ENCODE data around the gene MEDAG. TPM values are rescaled to one million over a fixed set of nuclear protein-coding genes. Genes with fewer than 3 reads are reported as not detected.

The MEDAG gene
- total RNA-seq (not detected), polyA plus RNA-seq (under 1 TPM in 1 of 2 donors, not detected in 1; 0.29 TPM)

DNA sequence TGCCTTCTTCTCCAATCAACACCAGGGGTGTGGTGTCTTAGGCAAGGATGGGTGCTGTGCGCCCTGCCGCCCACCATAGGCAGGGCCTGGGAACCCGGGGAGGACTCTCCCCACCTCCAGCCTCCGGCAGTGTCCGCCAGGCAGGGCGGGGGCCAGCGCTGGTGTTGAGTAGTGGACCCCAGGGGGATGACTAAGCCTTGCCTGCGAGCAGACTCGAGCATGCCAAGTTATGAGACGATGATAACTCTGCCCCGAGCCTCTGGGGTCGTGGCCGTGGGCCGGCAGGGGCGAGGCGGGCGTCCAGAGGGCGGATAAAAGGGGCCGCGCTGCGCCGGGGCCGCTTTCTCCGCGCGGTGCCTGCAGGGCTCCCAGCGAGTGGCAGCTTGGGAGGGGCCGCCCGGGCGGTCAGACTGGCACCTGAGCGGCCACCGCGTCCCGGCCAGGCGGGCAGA is at the start of gene MEDAG:
TSS of gene MEDAG (plus strand) at position 340 of the 452 bp plus-strand sequence. CDS start 245 bp downstream, outside the sequence.
- peaks cover 52 to 53% of the 10 kb centered on the region in 2 donors for H3K27me3 Mint-ChIP-seq
- H3K4me3 Mint-ChIP-seq: peak within 1 kb of the TSS in 4 of 8 donors; percentile 9 to 22 (median 16)
- H3K4me1 Mint-ChIP-seq: peaks cover 4 to 17% (median 13%) of the 10 kb centered on the region in 4 donors
- ChIA-PET CTCF (ENCODE audit: partially characterized antibody) (no interaction called here), POLR2A (ENCODE audit: partially characterized antibody) (no interaction called here)
- Histone ChIP-seq H3K27ac (ENCODE audit: low read depth, low read length) (no peak within 1 kb of the TSS), H3K27me3 (ENCODE audit: insufficient read depth, low read length) (peaks cover 9% of the 10 kb centered on the region), H3K36me3 (ENCODE audit: insufficient read depth, low read length) (no peaks in the 10 kb centered on the region), H3K4me1 (ENCODE audit: insufficient read depth, low read length) (peaks cover 6% of the 10 kb centered on the region), H3K9me3 (ENCODE audit: control insufficient read depth in 1 of 2, low read length in 2 of 2) (no peaks in the 10 kb centered on the region), H3K4me3 (ENCODE audit: low read length in 2 of 2) (no peak within 1 kb of the TSS)
- peaks cover 0 to 5% (median 0%) of the 10 kb centered on the region in 8 donors for H3K9me3 Mint-ChIP-seq
- H3K27ac Mint-ChIP-seq: no peak within 1 kb of the TSS
- no peak for DNase-seq
- intact Hi-C loops (cut with micrococcal nuclease): no loop called here
- no peaks in the 10 kb centered on the region for H3K36me3 Mint-ChIP-seq

DNA sequence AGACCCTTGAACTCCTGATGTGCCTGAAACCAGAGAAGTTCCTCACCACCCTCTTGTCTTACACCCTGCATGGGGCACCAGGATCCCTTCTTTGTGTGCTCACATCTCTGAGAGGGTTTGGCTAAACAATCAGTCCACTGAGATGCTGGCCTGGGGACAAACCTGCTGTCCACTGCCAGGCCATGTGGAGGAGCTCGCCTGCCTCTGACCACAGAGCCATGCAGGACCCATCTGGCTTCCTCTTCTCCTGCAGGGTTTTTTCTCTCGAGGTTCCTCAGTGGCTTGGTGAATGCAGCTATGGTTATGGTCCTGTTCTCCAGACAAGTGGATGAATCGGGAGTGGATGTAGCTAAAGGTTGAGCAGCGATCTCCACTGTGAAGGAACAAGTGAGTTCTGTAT is 49.1 kb upstream of the MEDAG start:
- DNase-seq: no peak
- intact Hi-C loops (cut with micrococcal nuclease): no loop called here
- Mint-ChIP-seq H3K27ac (no peak overlapping the region), H3K27me3 (peaks cover 0 to 2% of the 10 kb centered on the region in 2 donors), H3K9me3 (peaks cover 0 to 2% (median 0%) of the 10 kb centered on the region in 8 donors), H3K36me3 (no peaks in the 10 kb centered on the region), H3K4me3 (no peak overlapping the region), H3K4me1 (no peaks in the 10 kb centered on the region)
- no peak overlapping the region for H3K4me3 ChIP-seq (ENCODE audit: low read length in 2 of 2)
- H3K9me3 ChIP-seq (ENCODE audit: control insufficient read depth in 1 of 2, low read length in 2 of 2): no peaks in the 10 kb centered on the region
- POLR2A ChIA-PET (ENCODE audit: partially characterized antibody): no interaction called here
- CTCF ChIA-PET (ENCODE audit: partially characterized antibody): interaction anchor here (0.8 to 7.8 kb wide), 2 partner anchors 10 to 187 kb away, joined by 3 to 70 read pairs; no protein-coding TSS in a partner anchor
- H3K4me1 ChIP-seq (ENCODE audit: insufficient read depth, low read length): no peaks in the 10 kb centered on the region
- H3K36me3 ChIP-seq (ENCODE audit: insufficient read depth, low read length): no peaks in the 10 kb centered on the region
- H3K27ac ChIP-seq (ENCODE audit: low read depth, low read length): no peak overlapping the region
- no peaks in the 10 kb centered on the region for H3K27me3 ChIP-seq (ENCODE audit: insufficient read depth, low read length)

DNA sequence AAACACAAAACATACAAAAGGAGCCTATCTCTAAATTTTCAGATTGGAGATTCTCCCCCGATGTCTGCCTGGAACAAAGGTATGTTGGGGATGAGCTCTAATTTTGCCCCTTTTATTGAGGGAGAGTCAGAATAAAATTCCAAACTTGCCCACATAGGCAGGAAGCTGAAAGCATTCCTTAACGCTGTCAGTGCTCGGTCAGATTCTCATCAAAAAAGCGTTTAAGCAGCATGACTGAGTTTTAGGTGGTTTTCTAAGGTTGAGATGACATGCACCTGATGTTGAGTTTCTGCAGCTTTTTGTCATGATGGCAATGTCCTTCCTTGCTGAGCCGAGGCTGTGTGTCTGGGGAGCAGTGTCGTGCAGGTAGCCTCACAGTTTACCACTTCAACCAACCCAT is 48.4 kb upstream of the MEDAG start:
- H3K27ac ChIP-seq (ENCODE audit: low read depth, low read length): no peak overlapping the region
- H3K36me3 Mint-ChIP-seq: no peaks in the 10 kb centered on the region
- H3K4me1 Mint-ChIP-seq: no peaks in the 10 kb centered on the region
- CTCF ChIA-PET (ENCODE audit: partially characterized antibody): interaction anchor here (0.7 to 7.8 kb wide), 3 partner anchors 10 to 725 kb away, joined by 3 to 70 read pairs (median 3); no protein-coding TSS in a partner anchor
- H3K4me1 ChIP-seq (ENCODE audit: insufficient read depth, low read length): no peaks in the 10 kb centered on the region
- no peak overlapping the region for H3K4me3 Mint-ChIP-seq
- intact Hi-C loops (cut with micrococcal nuclease): no loop called here
- no peak overlapping the region for H3K4me3 ChIP-seq (ENCODE audit: low read length in 2 of 2)
- H3K9me3 ChIP-seq (ENCODE audit: control insufficient read depth in 1 of 2, low read length in 2 of 2): no peaks in the 10 kb centered on the region
- H3K9me3 Mint-ChIP-seq: peaks cover 0 to 2% (median 0%) of the 10 kb centered on the region in 8 donors
- no peak overlapping the region for H3K27ac Mint-ChIP-seq
- no peaks in the 10 kb centered on the region for H3K27me3 ChIP-seq (ENCODE audit: insufficient read depth, low read length)
- POLR2A ChIA-PET (ENCODE audit: partially characterized antibody): no interaction called here
- no peak for DNase-seq
- H3K27me3 Mint-ChIP-seq: no peaks in the 10 kb centered on the region
- H3K36me3 ChIP-seq (ENCODE audit: insufficient read depth, low read length): no peaks in the 10 kb centered on the region

DNA sequence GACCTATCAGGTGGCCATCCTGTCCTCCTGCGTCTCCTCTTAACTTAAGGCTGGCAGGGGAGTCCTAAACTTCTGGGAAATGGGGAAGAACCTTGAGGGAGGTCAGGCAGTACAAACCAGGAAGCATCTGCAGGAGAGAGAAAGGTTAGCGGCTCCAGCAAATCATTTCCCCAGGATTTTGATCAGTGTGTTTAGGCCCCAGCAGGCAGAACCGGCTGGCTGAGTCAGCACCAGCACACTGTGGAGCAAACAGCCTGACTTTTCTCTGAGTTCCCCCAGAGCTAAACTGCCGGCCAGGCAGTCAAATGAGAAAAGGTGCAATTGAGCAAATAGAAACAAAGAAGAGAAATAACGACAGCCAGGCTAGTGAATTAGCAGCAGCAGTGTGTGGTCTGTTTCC is 46.7 kb upstream of the MEDAG start:
- Histone ChIP-seq H3K27ac (ENCODE audit: low read depth, low read length) (no peak overlapping the region), H3K36me3 (ENCODE audit: insufficient read depth, low read length) (no peaks in the 10 kb centered on the region), H3K9me3 (ENCODE audit: control insufficient read depth in 1 of 2, low read length in 2 of 2) (no peaks in the 10 kb centered on the region), H3K4me1 (ENCODE audit: insufficient read depth, low read length) (no peaks in the 10 kb centered on the region), H3K4me3 (ENCODE audit: low read length in 2 of 2) (no peak overlapping the region), H3K27me3 (ENCODE audit: insufficient read depth, low read length) (no peaks in the 10 kb centered on the region)
- Mint-ChIP-seq H3K27ac (peak overlapping the region in 1 of 7 donors; percentile 55), H3K36me3 (no peaks in the 10 kb centered on the region), H3K9me3 (peaks cover 0 to 2% (median 0%) of the 10 kb centered on the region in 8 donors), H3K4me3 (no peak overlapping the region), H3K4me1 (no peaks in the 10 kb centered on the region), H3K27me3 (peaks cover 0 to 4% of the 10 kb centered on the region in 2 donors)
- ChIA-PET POLR2A (ENCODE audit: partially characterized antibody) (no interaction called here), CTCF (ENCODE audit: partially characterized antibody) (interaction anchor here (7.8 kb wide), 1 partner anchor 8 kb away, joined by 70 read pairs; no protein-coding TSS in a partner anchor)
- DNase-seq: no peak
- intact Hi-C loops (cut with micrococcal nuclease): no loop called here

DNA sequence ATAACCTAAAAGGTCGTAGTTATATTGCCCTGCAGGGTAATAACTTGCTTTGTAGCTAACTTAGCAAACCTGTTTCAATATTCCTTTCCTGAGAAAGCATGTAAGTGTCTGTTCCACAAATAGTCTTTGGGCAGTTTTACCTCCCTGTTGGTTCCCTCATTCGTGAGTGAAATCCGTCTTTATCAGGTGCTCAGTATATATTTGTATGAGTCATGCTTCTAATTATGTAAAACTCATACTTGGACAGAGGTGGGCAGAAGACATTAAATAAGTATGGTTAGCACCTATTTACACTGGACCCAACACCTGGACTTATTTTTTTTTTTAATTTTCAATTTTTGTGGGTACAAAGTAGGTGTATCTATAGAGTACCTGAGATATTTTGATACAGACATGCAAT is 44.9 kb upstream of the MEDAG start:
- Histone ChIP-seq H3K27me3 (ENCODE audit: insufficient read depth, low read length) (no peaks in the 10 kb centered on the region), H3K4me3 (ENCODE audit: low read length in 2 of 2) (no peak overlapping the region), H3K36me3 (ENCODE audit: insufficient read depth, low read length) (no peaks in the 10 kb centered on the region), H3K9me3 (ENCODE audit: control insufficient read depth in 1 of 2, low read length in 2 of 2) (no peaks in the 10 kb centered on the region), H3K4me1 (ENCODE audit: insufficient read depth, low read length) (no peaks in the 10 kb centered on the region), H3K27ac (ENCODE audit: low read depth, low read length) (no peak overlapping the region)
- no peak for DNase-seq
- H3K27me3 Mint-ChIP-seq: peaks cover 4 to 7% of the 10 kb centered on the region in 2 donors
- H3K4me3 Mint-ChIP-seq: no peak overlapping the region
- CTCF ChIA-PET (ENCODE audit: partially characterized antibody): no interaction called here
- no peaks in the 10 kb centered on the region for H3K36me3 Mint-ChIP-seq
- intact Hi-C loops (cut with micrococcal nuclease): no loop called here
- no peak overlapping the region for H3K27ac Mint-ChIP-seq
- H3K4me1 Mint-ChIP-seq: peaks cover 0 to 6% (median 4%) of the 10 kb centered on the region in 4 donors
- H3K9me3 Mint-ChIP-seq: peaks cover 0 to 2% (median 0%) of the 10 kb centered on the region in 8 donors
- POLR2A ChIA-PET (ENCODE audit: partially characterized antibody): no interaction called here

DNA sequence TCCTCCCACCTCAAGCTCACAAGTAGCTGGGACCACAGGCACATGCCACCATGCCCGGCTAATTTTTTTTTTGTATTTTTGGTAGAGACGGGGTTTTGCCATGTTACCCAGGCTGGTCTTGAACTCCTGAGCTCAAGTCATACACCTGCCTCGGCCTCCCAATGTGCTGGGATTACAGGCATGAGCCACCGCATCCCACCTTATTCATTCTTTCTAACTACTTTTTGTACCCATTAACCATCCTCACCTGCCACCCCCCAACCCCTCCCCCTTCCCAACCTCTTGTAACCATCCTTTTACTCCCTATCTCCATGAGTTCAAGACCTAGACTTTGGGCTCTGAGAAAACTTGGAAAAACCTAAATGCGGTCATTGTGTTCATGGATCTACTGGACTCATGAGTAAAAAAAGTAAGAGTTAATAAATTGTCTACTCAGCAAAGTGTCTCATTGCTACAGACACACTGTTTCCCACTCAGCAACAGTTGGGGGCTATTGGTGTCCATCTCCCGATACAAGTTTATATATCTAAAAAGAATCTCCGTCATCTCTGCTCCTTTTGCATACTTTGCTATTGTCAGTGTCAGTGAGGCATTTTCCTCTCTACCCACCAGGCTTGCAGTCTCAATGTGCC is 44.1 kb upstream of the MEDAG start:
- no peak for DNase-seq
- Histone ChIP-seq H3K9me3 (ENCODE audit: control insufficient read depth in 1 of 2, low read length in 2 of 2) (no peaks in the 10 kb centered on the region), H3K36me3 (ENCODE audit: insufficient read depth, low read length) (no peaks in the 10 kb centered on the region), H3K4me1 (ENCODE audit: insufficient read depth, low read length) (no peaks in the 10 kb centered on the region), H3K4me3 (ENCODE audit: low read length in 2 of 2) (no peak overlapping the region), H3K27ac (ENCODE audit: low read depth, low read length) (no peak overlapping the region), H3K27me3 (ENCODE audit: insufficient read depth, low read length) (no peaks in the 10 kb centered on the region)
- H3K36me3 Mint-ChIP-seq: no peaks in the 10 kb centered on the region
- ChIA-PET CTCF (ENCODE audit: partially characterized antibody) (no interaction called here), POLR2A (ENCODE audit: partially characterized antibody) (no interaction called here)
- intact Hi-C loops (cut with micrococcal nuclease): no loop called here
- H3K27ac Mint-ChIP-seq: no peak overlapping the region
- H3K4me1 Mint-ChIP-seq: peaks cover 0 to 6% (median 4%) of the 10 kb centered on the region in 4 donors
- H3K27me3 Mint-ChIP-seq: peaks cover 4 to 7% of the 10 kb centered on the region in 2 donors
- H3K9me3 Mint-ChIP-seq: peaks cover 0 to 2% (median 0%) of the 10 kb centered on the region in 8 donors
- no peak overlapping the region for H3K4me3 Mint-ChIP-seq

DNA sequence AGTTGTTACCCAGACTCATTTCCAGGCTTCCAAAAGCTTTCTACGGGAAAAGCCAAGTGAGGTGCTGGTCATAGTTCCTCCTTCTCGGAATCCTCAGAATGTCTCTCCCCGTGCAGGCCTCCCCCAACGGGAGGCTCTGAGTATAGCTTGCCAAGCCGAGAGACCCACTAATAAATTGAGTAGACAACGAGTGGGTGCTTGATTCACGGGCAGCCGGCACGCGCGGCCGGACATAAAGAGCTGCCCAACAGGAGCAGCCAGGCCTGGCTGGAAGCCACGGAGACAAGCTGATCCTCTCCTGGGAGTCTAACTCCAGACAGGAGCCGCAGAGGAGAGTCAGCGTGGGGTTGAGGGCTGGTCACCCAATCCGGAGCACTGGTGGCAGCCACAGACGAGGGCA is 43.4 kb upstream of the MEDAG start:
- Mint-ChIP-seq H3K27me3 (peaks cover 4 to 7% of the 10 kb centered on the region in 2 donors), H3K4me3 (no peak overlapping the region), H3K9me3 (peaks cover 0 to 2% (median 0%) of the 10 kb centered on the region in 8 donors), H3K4me1 (peaks cover 0 to 6% (median 4%) of the 10 kb centered on the region in 4 donors), H3K36me3 (no peaks in the 10 kb centered on the region), H3K27ac (no peak overlapping the region)
- no peak overlapping the region for H3K4me3 ChIP-seq (ENCODE audit: low read length in 2 of 2)
- intact Hi-C loops (cut with micrococcal nuclease): no loop called here
- POLR2A ChIA-PET (ENCODE audit: partially characterized antibody): no interaction called here
- no peak for DNase-seq
- CTCF ChIA-PET (ENCODE audit: partially characterized antibody): no interaction called here
- no peaks in the 10 kb centered on the region for H3K9me3 ChIP-seq (ENCODE audit: control insufficient read depth in 1 of 2, low read length in 2 of 2)
- no peaks in the 10 kb centered on the region for H3K4me1 ChIP-seq (ENCODE audit: insufficient read depth, low read length)
- no peak overlapping the region for H3K27ac ChIP-seq (ENCODE audit: low read depth, low read length)
- no peaks in the 10 kb centered on the region for H3K36me3 ChIP-seq (ENCODE audit: insufficient read depth, low read length)
- no peaks in the 10 kb centered on the region for H3K27me3 ChIP-seq (ENCODE audit: insufficient read depth, low read length)
